HG02943 (cell line): ENCODE results near the gene RAPGEF5.

ENCODE experiments used
- ATAC-seq: cut with Tn5 transposase; IDR thresholded peaks from one replicate; pipeline ENCODE4 v1.9.1; 2021; ENCODE audit warnings: mild to moderate bottlenecking, low read depth, moderate library complexity; ENCODE audit not compliant: unreplicated experiment

RAPGEF5 gene

GRCh38 chr7:22196429-22196828 lies 160.5 kb downstream of the RAPGEF5 start:
- no peak for ATAC-seq

- ATAC-seq = no peak
Observed at GRCh38 chr7:22195397-22196172, 161.4 kb downstream of the RAPGEF5 start.

GRCh38 chr7:22194658-22195273 lies 162.2 kb downstream of the RAPGEF5 start:
- ATAC-seq = no peak

GRCh38 chr7:22193450-22193983 lies 163.4 kb downstream of the RAPGEF5 start:
- no peak for ATAC-seq

- no peak for ATAC-seq
Observed at GRCh38 chr7:22192801-22193200, 164.2 kb downstream of the RAPGEF5 start.

GRCh38 chr7:22190736-22191135 lies 166.2 kb downstream of the RAPGEF5 start:
- no peak for ATAC-seq

GRCh38 chr7:22189741-22190140 lies 167.2 kb downstream of the RAPGEF5 start:
- no peak for ATAC-seq

GRCh38 chr7:22189230-22189629 lies 167.7 kb downstream of the RAPGEF5 start:
- ATAC-seq = no peak

GRCh38 chr7:22187691-22188348 lies 169.1 kb downstream of the RAPGEF5 start:
- ATAC-seq = no peak

- no peak for ATAC-seq
Observed at GRCh38 chr7:22185559-22185958, 171.4 kb downstream of the RAPGEF5 start.

- ATAC-seq = no peak
Observed at GRCh38 chr7:22184549-22185199, 172.3 kb downstream of the RAPGEF5 start.

GRCh38 chr7:22183522-22184280 lies 173.3 kb downstream of the RAPGEF5 start:
- ATAC-seq = no peak

GRCh38 chr7:22182149-22182548 lies 174.8 kb downstream of the RAPGEF5 start:
- no peak for ATAC-seq

- no peak for ATAC-seq
Observed at GRCh38 chr7:22181663-22182062, 175.3 kb downstream of the RAPGEF5 start.

GRCh38 chr7:22179442-22179879 lies 177.5 kb downstream of the RAPGEF5 start:
- ATAC-seq = no peak

- ATAC-seq = no peak
Observed at GRCh38 chr7:22178735-22179134, 178.2 kb downstream of the RAPGEF5 start.

- no peak for ATAC-seq
Observed at GRCh38 chr7:22176791-22177412, 180.1 kb downstream of the RAPGEF5 start.

- ATAC-seq = no peak
Observed at GRCh38 chr7:22174574-22174953, 182.4 kb downstream of the RAPGEF5 start.

GRCh38 chr7:22173685-22174573 lies 183.0 kb downstream of the RAPGEF5 start:
- ATAC-seq = no peak
